GM12878 (cell line): ENCODE measurements around the gene EYS. TPM values are rescaled to one million over a fixed set of nuclear protein-coding genes. Genes with fewer than 3 reads are reported as not detected.

Experiments used
- ATAC-seq: fragments of 200-7000 bp; cut with Tn5 transposase; 3 replicates; pipeline ENCODE4 v1.9.1; 2020; ENCODE audit warnings: mild to moderate bottlenecking, moderate library complexity
- BruUV-seq: library from RNA; stranded (reverse); fragments of 400-500 nt; replicated peaks from 2 replicates; lab custom pipeline; 2021; lab: Mats Ljungman, UMichigan
- CTCF ChIA-PET: fragments of 300-600 bp; sonication (Branson Sonifier 250); formaldehyde crosslinking; extraction: SDS; loops from one replicate; lab custom pipeline; 2021; ENCODE audit warnings: inconsistent platforms; lab: Yijun Ruan, JAX
- POLR2A ChIA-PET: fragments of 350-600 bp; formaldehyde crosslinking; extraction: SDS; loops from one replicate; lab custom pipeline; 2021; ENCODE audit warnings: inconsistent platforms; lab: Charles Lee
- RAD21 ChIA-PET: fragments of 300-600 bp; sonication (Branson Sonifier 250); formaldehyde crosslinking; loops from one replicate; lab custom pipeline; 2023; ENCODE audit warnings: antibody characterized with exemption; ENCODE audit not compliant: unreplicated experiment; lab: Charles Lee
- SMC1A ChIA-PET: fragments of 300-600 bp; sonication (Branson Sonifier 250); formaldehyde crosslinking; loops from one replicate; lab custom pipeline; 2023; ENCODE audit not compliant: unreplicated experiment, uncharacterized antibody; lab: Charles Lee
- DNase-seq: peaks from one replicate; pipeline ENCODE4 v3.0.0-alpha.2; 2011; ENCODE audit warnings: low read depth, low spot score
- FAIRE-seq: peaks from 3 replicates; lab custom pipeline; 2011; peaks lifted over from hg19 to GRCh38; lab: Jason Lieb, UNC
- H2AFZ ChIP-seq: 2 replicates; pipeline ENCODE4 v1.6.0; 2011; ENCODE audit warnings: low read depth, low read length, control low read depth; ENCODE audit not compliant: control insufficient read depth
- H3K27ac ChIP-seq: 2 replicates; pipeline ENCODE4 v1.5.1; 2011; ENCODE audit warnings: control low read depth; ENCODE audit not compliant: control insufficient read depth, insufficient read depth
- H3K27me3 ChIP-seq, 2 experiments: replicated peaks in 1 of 2; 2 replicates each; pipeline versions ENCODE4 v1.6.0 to v1.6.1; 2011; ENCODE audit warnings: low read length in 1 of 2; ENCODE audit not compliant: control insufficient read depth in 2 of 2, insufficient read depth in 2 of 2
- H3K36me3 ChIP-seq, 2 experiments: 2 replicates each; pipeline ENCODE4 v1.5.1; 2011; ENCODE audit warnings: low read length in 1 of 2; ENCODE audit not compliant: control insufficient read depth in 2 of 2, insufficient read depth in 2 of 2
- H3K4me1 ChIP-seq: 2 replicates; pipeline ENCODE4 v1.6.1; 2011; ENCODE audit warnings: mild to moderate bottlenecking, low read length, moderate library complexity, mixed read lengths; ENCODE audit not compliant: control insufficient read depth, insufficient read depth
- H3K4me2 ChIP-seq: 2 replicates; pipeline ENCODE4 v1.6.0; 2011; ENCODE audit warnings: control low read depth; ENCODE audit not compliant: control insufficient read depth, insufficient read depth
- H3K4me3 ChIP-seq: fragments of 200-600 bp; sonication (generic); 2 replicates; pipeline ENCODE4 v1.5.1; 2016
- H3K79me2 ChIP-seq: 2 replicates; pipeline ENCODE4 v1.6.0; 2011; ENCODE audit warnings: low read length; ENCODE audit not compliant: control insufficient read depth, insufficient read depth
- H3K9ac ChIP-seq: 2 replicates; pipeline ENCODE4 v1.8.0; 2011; ENCODE audit warnings: low read length, control low read depth, mixed read lengths; ENCODE audit not compliant: control insufficient read depth, insufficient read depth
- H3K9me3 ChIP-seq: replicated peaks from 3 replicates; pipeline ENCODE4 v1.5.1; 2011; ENCODE audit warnings: mild to moderate bottlenecking, low read length; ENCODE audit not compliant: control insufficient read depth, insufficient read depth
- H4K20me1 ChIP-seq: 2 replicates; pipeline ENCODE4 v1.6.0; 2011; ENCODE audit not compliant: control insufficient read depth, insufficient read depth
- CREB1 ChIP-seq: IDR thresholded peaks from 2 replicates; pipeline ENCODE4 v1.6.1; 2012; ENCODE audit warnings: low read depth, mild to moderate bottlenecking, inconsistent platforms
- DPF2 ChIP-seq: fragments of 450-650 bp; IDR thresholded peaks from 2 replicates; pipeline ENCODE4 v1.6.1; 2017; ENCODE audit warnings: mild to moderate bottlenecking
- EGR1 ChIP-seq, 2 experiments: IDR thresholded peaks; 1 replicate in 1 of 2; 2 replicates in 1 of 2; pipeline ENCODE4 v1.6.1; 2011 to 2012; ENCODE audit warnings: low read depth in 2 of 2, low read length in 2 of 2, borderline replicate concordance in 1 of 2, mild to moderate bottlenecking in 1 of 2, moderate library complexity in 1 of 2
- MTA2 ChIP-seq: fragments of 450-650 bp; IDR thresholded peaks from 2 replicates; pipeline ENCODE4 v1.6.1; 2016; ENCODE audit warnings: low read depth, mild to moderate bottlenecking, moderate library complexity
- MYC ChIP-seq: IDR thresholded peaks from 2 replicates; pipeline ENCODE4 v1.6.1; 2011; ENCODE audit warnings: mild to moderate bottlenecking, low read length, moderate library complexity, inconsistent platforms; ENCODE audit not compliant: insufficient read depth, insufficient replicate concordance, insufficient read length, severe bottlenecking
- RAD51 ChIP-seq: fragments of 450-650 bp; IDR thresholded peaks from 2 replicates; pipeline ENCODE4 v1.6.1; 2016; ENCODE audit warnings: moderate library complexity, mild to moderate bottlenecking, inconsistent platforms
- TAF1 ChIP-seq: IDR thresholded peaks from 2 replicates; pipeline ENCODE4 v1.6.1; 2011; ENCODE audit warnings: mild to moderate bottlenecking, low read depth, low read length, borderline replicate concordance
- TCF3 ChIP-seq: IDR thresholded peaks from 2 replicates; pipeline ENCODE4 v1.6.1; 2012; ENCODE audit warnings: low read depth, mild to moderate bottlenecking, low read length, borderline replicate concordance; ENCODE audit not compliant: insufficient read depth
- WGBS: methylation state at CpG from one replicate; pipeline ENCODE4 v1.1.6; 2016; ENCODE audit warnings: low lambda C conversion rate; ENCODE audit not compliant: insufficient replicate concordance, insufficient coverage; ENCODE audit errors: missing lambda C conversion rate; 5-methylcytosine and 5-hydroxymethylcytosine counted together
- in situ Hi-C: fragments of 300-500 bp; cut with MboI; formaldehyde crosslinking; loops from 9 replicates; pipeline ENCODE4 v1.14.3; 2018; ENCODE audit warnings: mixed read lengths
- intact Hi-C: fragments of 100-400 bp; cut with micrococcal nuclease; formaldehyde crosslinking; loops from one replicate; pipeline ENCODE4 v1.14.2; 2022; ENCODE audit not compliant: unreplicated experiment
- polyA plus RNA-seq, 11 experiments: library from polyadenylated mRNA; depleted of rRNA in 4 of 11; unstranded in 6 of 11; stranded (reverse) in 5 of 11; fragments of >200 nt; fragmentation: Nextera tagmentation in 4 of 11; fragmentation: Illumina TruSeq in 1 of 11; extraction: Ambion mirVana in 4 of 11; extraction: Trizol in 1 of 11; gene quantifications; 1 replicate in 1 of 11; 2 replicates in 10 of 11; pipeline versions ENCODE4 v1.2.1 to v1.2.3, GENCODE V29; 2011 to 2016; ENCODE audit warnings: inconsistent platforms in 2 of 11, missing spikeins in 2 of 11, low read depth in 1 of 11
- total RNA-seq, 4 experiments: library from RNA; depleted of rRNA in 3 of 4; stranded (reverse); fragments of >200 nt in 3 of 4; fragmentation: Illumina TruSeq in 1 of 4; extraction: Trizol in 1 of 4; gene quantifications; 2 replicates each; pipeline versions ENCODE4 v1.2.1 to v1.2.3, GENCODE V29; 2013 to 2021
- TF ChIP-seq, protein P1 (sequence below): fragments of 450-650 bp; IDR thresholded peaks from 2 replicates; pipeline ENCODE4 v1.6.1; 2016; ENCODE audit warnings: mild to moderate bottlenecking, moderate library complexity, borderline replicate concordance
- TF ChIP-seq, protein P2 (sequence below): fragments of 450-650 bp; IDR thresholded peaks from 2 replicates; pipeline ENCODE4 v1.6.1; 2014; ENCODE audit warnings: mild to moderate bottlenecking
- TF ChIP-seq, protein P3 (sequence below): fragments of 150-350 bp; IDR thresholded peaks from 2 replicates; pipeline ENCODE4 v1.6.1; 2016; ENCODE audit warnings: low read depth, low read length

The EYS gene
- total and polyA plus RNA-seq, 10 of the 15 experiments (the other 5 are each of a cell fraction or from before 2014, with no cell fraction given): under 0.01 to 0.14 (median 0.02) TPM; not detected in 1

DNA sequence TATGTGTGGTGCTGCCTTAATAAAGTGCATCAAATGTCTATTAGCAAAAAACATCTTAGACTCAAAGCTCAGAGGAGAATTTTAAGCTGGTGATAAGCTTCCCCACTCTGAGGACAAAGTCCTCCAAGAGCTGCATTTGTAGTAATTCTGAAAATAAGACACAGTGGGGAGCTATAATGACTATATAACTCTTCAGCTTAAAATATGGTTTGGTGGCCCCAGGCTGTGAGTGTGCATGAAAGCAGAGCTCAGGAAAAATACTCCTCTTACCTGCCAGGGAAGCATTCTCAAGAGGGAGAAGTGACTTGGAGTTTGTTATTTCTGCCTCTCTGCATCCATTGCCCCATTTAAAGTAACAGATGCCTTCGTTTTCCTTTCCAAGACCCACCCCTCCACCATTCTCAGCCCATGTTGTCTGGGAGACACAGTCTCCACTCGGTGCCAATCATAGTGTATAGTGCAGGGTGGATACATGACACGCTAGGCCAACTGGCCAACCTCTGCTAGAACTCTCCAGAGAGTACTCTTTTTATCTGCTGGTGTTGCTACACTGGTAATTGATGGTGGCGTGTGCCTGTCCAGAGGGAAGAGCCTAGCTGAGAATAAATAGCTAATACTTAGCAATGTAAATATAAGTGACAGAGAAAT, 1842.2 kb downstream of the EYS start (continued):
- TF ChIP-seq, protein P1, sequence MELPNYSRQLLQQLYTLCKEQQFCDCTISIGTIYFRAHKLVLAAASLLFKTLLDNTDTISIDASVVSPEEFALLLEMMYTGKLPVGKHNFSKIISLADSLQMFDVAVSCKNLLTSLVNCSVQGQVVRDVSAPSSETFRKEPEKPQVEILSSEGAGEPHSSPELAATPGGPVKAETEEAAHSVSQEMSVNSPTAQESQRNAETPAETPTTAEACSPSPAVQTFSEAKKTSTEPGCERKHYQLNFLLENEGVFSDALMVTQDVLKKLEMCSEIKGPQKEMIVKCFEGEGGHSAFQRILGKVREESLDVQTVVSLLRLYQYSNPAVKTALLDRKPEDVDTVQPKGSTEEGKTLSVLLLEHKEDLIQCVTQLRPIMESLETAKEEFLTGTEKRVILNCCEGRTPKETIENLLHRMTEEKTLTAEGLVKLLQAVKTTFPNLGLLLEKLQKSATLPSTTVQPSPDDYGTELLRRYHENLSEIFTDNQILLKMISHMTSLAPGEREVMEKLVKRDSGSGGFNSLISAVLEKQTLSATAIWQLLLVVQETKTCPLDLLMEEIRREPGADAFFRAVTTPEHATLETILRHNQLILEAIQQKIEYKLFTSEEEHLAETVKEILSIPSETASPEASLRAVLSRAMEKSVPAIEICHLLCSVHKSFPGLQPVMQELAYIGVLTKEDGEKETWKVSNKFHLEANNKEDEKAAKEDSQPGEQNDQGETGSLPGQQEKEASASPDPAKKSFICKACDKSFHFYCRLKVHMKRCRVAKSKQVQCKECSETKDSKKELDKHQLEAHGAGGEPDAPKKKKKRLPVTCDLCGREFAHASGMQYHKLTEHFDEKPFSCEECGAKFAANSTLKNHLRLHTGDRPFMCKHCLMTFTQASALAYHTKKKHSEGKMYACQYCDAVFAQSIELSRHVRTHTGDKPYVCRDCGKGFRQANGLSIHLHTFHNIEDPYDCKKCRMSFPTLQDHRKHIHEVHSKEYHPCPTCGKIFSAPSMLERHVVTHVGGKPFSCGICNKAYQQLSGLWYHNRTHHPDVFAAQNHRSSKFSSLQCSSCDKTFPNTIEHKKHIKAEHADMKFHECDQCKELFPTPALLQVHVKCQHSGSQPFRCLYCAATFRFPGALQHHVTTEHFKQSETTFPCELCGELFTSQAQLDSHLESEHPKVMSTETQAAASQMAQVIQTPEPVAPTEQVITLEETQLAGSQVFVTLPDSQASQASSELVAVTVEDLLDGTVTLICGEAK: no peak
- TF ChIP-seq, protein P2, sequence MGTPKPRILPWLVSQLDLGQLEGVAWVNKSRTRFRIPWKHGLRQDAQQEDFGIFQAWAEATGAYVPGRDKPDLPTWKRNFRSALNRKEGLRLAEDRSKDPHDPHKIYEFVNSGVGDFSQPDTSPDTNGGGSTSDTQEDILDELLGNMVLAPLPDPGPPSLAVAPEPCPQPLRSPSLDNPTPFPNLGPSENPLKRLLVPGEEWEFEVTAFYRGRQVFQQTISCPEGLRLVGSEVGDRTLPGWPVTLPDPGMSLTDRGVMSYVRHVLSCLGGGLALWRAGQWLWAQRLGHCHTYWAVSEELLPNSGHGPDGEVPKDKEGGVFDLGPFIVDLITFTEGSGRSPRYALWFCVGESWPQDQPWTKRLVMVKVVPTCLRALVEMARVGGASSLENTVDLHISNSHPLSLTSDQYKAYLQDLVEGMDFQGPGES: no peak
- no peak for TF ChIP-seq EGR1 (IDR thresholded peaks at IDR 0.05; ENCODE audit: borderline replicate concordance in 1 of 2, low read depth in 2 of 2, low read length in 2 of 2)

DNA sequence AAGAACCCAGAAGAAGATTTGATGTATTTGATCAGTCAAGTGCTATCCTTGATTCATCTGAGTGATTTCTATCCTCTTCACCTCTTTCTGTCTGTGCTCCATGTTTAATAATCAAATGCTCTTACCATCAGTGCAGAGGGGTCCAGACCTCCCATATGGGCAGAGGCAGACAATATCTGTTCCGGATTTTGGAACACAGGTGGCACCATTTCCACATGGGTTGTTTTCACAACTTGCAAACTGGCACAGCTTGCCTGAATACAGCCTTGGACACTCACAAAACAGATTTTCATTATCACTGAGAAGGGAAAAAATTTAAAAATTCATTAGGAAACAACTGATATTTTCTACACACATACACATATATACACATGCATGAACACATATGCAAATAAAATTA, 1843.0 kb downstream of the EYS start:
- Histone ChIP-seq H3K4me1 (no peaks in the 10 kb centered on the region), H3K4me3 (no peak overlapping the region), H3K27me3 (no peaks in the 10 kb centered on the region), H3K9ac (no peak overlapping the region), H4K20me1 (no peaks in the 10 kb centered on the region), H3K27ac (no peak overlapping the region), H3K4me2 (no peak overlapping the region), H3K79me2 (no peaks in the 10 kb centered on the region), H3K9me3 (no peaks in the 10 kb centered on the region), H2AFZ (no peak overlapping the region), H3K36me3 (no peaks in the 10 kb centered on the region)
- ATAC-seq: no peak
- in situ Hi-C loops: no loop called here
- ChIA-PET POLR2A (no interaction called here), RAD21 (interaction anchor here (1.0 to 1.1 kb wide), 2 partner anchors 15 to 467 kb away, joined by 3 read pairs; no protein-coding TSS in a partner anchor), SMC1A (interaction anchor here (1.0 to 1.4 kb wide), 5 partner anchors 18 to 467 kb away, joined by 3 to 6 read pairs (median 6); no protein-coding TSS in a partner anchor), CTCF (interaction anchor here (1.0 to 3.0 kb wide), 3 partner anchors 18 to 466 kb away, joined by 4 to 9 read pairs (median 5); no protein-coding TSS in a partner anchor)
- BruUV-seq: no TSS peak
- no peak for DNase-seq
- intact Hi-C loops: no loop called here
- WGBS: 0% methylated on average over 1 of the region's 1 CpG
- FAIRE-seq: no peak
- TF ChIP-seq TCF3 (no peak), DPF2 (no peak), CREB1 (no peak), MTA2 (no peak), RAD51 (no peak), TAF1 (no peak), MYC (no peak)
- TF ChIP-seq, protein P3, sequence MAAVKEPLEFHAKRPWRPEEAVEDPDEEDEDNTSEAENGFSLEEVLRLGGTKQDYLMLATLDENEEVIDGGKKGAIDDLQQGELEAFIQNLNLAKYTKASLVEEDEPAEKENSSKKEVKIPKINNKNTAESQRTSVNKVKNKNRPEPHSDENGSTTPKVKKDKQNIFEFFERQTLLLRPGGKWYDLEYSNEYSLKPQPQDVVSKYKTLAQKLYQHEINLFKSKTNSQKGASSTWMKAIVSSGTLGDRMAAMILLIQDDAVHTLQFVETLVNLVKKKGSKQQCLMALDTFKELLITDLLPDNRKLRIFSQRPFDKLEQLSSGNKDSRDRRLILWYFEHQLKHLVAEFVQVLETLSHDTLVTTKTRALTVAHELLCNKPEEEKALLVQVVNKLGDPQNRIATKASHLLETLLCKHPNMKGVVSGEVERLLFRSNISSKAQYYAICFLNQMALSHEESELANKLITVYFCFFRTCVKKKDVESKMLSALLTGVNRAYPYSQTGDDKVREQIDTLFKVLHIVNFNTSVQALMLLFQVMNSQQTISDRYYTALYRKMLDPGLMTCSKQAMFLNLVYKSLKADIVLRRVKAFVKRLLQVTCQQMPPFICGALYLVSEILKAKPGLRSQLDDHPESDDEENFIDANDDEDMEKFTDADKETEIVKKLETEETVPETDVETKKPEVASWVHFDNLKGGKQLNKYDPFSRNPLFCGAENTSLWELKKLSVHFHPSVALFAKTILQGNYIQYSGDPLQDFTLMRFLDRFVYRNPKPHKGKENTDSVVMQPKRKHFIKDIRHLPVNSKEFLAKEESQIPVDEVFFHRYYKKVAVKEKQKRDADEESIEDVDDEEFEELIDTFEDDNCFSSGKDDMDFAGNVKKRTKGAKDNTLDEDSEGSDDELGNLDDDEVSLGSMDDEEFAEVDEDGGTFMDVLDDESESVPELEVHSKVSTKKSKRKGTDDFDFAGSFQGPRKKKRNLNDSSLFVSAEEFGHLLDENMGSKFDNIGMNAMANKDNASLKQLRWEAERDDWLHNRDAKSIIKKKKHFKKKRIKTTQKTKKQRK: no peak
